GM18526 (cell line): ENCODE measurements around the gene SEL1L3.

Experiments
- POLR2A ChIP-seq: IDR thresholded peaks from 3 replicates; pipeline ENCODE4 v1.6.1; 2011; ENCODE audit not compliant: insufficient read length; ENCODE audit errors: extremely low read depth

Gene SEL1L3

DNA sequence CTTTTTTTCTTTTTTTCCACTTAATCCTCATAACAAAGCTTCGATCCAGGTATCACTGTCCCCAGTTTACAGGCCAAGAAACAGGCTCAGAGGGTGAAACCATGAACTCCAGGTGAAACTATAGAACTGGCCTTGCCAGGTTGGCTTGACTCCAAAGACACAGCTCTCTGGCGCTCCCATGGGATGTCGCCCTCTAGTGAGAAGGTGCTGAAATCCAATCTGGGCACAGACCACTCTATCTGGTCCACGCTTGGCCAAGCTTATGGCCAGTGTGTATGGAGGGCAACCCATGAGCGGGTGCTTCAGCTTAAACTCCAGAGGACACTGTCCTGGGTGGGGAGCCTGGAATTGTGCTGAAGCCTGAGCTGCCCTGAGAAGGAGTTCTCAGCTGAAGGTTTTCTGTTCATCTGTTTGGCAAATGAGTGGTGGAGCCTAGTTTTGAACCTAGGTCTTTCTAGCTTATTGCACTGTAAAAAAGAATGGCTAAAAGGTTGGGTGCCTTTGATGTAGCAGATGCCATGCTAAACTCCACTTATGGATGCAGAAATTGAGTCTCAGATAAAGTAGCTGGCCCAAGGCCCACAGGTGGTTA lies 70.5 kb downstream of the SEL1L3 start:
- no peak for TF ChIP-seq POLR2A

DNA sequence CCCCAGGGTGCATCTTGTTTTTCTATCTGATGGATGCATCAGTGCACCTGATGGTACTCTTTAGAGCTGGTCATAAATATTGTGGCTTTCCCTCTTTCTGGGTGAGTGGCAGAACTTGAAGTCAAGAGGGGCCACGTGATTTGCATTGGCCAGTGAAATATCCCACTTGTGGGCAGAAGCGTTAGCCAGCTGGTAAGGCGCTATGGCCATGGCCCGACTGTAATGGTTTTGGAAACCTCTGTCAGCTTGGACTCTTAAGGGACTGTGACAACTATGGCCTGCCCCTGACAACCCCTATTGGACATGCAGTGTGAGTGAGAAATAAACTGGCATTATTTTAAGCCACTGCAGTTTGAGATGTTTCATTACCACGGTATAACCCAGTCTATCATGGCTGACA lies 72.8 kb downstream of the SEL1L3 start:
- TF ChIP-seq POLR2A: no peak

DNA sequence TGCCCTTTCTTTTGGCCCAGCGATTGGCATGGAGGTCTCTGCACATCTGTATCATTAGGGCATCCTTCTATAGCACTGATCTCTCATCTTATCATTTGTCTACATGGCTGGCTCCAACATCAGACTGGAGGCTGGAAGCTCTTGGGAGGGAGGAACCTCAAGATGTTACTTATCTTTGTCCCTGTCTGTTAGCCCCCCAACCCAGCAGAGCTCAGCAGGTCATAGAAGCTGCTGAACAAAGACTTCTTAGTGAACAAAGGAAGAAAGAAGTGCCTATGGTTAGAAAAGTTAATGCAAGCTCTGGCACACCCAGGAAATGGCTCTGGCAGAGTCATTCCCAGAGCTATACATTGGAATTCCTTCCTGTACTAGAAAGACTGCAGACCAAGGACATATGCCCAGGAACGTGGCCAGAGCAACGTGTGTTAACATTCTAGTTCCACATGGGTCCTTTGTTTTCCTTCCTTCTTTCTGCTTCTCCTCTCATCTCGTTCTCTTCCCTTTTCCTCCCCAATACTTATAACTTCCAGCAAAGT lies 74.0 kb downstream of the SEL1L3 start:
- TF ChIP-seq POLR2A: no peak

DNA sequence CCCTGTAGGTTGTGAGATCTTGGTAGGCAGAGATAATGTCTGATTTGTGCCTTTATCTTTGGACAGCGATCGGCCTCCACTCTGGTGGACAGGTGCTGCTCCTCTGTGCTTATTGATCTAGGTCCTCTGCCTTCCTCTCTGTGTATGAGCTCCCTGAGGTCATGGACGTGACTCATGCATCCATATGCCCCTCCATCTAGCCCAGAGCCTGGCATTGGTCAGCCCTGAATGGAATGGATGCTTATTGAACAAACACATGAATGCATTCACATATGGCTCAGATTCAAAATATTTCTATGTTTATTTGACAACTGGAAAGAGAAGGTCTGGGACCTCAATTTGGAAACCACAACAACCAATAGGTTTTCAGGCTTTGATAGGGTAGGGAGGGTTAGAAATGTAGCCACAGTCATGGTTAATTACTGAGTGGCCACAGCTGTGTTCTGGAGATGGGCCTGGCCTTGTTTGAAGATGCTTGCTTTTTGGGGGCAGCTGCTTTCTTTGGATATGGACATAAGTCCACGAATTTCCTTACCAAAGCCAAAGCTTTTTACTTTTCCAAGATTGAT lies 76.2 kb downstream of the SEL1L3 start:
- TF ChIP-seq POLR2A: no peak

DNA sequence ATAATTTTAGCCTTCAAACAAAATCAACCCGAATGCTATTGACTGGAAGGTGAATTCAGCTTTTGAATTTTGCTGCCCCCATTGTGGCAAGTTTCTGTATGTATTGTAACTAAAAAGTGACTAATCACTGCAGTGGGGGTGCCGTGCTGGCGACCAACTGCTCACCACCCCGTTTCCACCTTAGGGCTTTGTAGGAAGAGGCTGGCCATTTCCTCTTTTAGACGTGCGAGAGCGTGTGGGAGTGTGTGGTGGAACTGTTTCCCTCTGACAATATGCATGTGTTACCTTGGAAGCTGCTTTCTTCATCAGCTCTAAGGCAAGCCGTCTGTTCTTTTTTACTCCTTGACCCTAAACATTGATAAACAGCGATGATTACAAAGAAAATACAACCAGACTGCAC lies 78.8 kb downstream of the SEL1L3 start:
- TF ChIP-seq POLR2A: no peak

DNA sequence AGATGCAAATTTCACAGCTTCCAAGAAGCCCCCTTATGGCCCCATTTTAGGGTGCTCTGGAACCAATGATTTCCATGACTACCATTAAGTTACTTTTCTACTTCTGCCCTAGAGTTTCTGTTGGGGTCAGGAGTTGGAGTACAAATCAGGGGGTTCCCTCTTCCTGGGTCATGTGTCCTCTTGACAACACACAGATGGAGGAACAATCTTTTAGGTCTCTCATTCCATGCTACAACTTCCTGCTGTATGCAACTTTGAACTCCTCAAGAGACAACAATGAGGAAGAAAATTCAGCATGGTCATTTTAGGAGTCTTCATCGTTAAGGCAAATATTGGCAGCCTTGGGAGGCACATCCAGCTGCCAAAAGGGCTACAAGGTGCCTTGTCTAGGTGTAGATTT lies 79.7 kb downstream of the SEL1L3 start:
- no peak for TF ChIP-seq POLR2A

DNA sequence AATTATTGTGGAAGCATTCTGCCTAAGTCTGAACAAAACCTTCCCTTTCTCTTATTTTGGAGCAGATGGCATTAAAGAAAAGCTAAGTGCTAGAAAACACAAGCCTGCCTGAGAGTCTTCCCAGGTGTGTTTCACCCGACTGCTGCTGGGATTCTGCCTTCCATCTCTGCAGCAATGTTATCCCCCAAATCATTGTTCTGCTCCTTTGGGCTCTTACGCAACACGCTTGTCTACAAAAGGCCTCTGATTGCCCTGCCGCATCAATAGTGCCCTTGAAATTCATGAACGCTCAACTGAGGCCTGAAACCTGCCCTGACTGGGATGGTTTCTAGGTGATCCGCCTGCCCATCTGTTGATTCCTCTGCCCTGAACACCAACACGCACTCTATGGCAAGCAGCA lies 80.3 kb downstream of the SEL1L3 start:
- TF ChIP-seq POLR2A: no peak

DNA sequence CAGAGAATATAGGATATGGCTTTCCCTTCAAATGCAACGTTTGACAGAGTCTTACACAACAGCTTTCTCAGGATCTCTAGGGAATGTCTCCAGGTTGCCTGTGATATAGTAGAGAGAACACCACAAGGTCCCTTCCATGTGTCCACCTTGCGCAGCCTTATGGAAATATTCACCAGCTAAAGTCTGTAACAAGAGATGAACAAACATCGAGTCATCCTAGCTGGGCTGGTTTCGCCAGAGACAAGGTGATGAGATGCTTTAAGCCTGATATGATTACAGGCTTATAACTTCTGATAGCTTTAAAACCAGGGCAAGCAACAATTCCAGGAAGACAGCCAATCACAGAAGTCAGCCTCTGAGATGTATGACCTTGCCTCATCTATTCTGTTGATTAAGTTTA lies 83.8 kb downstream of the SEL1L3 start:
- TF ChIP-seq POLR2A: no peak

DNA sequence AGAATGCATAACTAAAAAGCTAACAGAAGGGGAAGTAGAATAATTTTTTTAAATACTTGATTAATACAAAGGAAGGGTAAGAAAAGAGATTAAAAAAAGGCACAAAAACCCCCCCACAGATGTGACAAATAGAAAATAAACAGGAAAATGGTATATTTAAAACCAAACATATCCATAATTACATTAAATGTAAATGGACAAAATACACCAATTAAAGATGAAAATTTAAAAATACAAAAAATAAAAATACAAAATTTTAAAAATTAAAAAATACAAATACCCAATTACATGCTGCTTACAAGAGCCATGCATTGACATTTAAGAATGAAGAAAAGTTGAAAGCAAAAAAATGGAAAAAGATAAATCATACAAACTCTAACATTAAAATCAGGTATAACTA lies 86.0 kb downstream of the SEL1L3 start:
- TF ChIP-seq POLR2A: no peak

DNA sequence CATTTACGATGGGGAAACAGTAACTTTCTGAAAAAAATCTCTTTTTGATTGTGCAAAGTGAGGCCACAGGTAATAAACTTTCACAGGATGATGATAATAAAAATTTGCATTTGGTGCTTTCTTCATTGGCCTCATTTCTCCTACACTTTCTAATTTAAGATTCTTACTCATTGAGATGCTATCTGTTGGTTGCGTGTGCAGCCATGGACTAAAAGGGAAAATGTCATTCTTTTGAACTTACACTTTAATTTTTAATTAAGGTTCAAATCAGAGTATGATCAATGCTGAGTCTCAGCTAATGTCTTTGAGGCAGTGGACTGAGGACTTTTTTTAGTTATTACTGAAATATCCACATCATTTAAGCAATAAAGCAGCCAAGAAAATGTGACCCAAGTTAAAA lies 87.6 kb downstream of the SEL1L3 start:
- no peak for TF ChIP-seq POLR2A

DNA sequence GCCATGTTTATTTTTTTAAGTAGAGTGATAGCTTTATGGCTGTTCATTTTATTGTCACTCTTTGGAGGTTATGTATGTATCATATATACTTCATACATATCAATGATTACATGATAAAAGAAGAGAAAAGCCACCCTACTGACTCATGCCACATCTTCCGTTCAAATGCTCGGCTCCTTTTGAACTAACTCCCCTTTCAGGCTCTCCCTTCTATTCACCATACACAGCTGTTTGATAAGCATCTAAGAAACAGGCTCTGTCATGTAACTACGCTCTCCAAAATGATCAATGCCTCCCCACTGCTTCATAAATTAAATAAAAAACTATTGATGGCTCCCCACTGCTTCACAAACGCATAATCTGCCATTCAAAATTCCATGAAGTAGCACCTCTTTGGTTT lies 89.4 kb downstream of the SEL1L3 start:
- TF ChIP-seq POLR2A: no peak

DNA sequence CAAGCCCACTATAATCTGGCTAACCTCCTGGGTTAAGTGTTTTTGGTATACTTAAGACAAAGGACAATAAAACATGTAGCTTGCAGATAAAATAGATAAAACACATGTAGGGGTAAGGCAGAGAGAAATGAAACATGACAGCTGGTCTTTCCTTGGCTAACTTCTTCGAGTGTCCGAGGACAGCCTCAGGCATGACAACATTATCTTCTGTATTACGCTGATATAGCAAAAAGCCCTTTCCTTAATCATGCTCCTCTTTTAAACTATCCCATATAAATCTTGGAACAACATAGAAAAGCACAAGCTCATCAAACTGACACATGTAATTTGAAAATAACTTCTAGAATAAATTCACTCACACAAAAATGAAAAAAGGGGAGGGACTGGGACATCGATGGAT lies 91.1 kb downstream of the SEL1L3 start:
- TF ChIP-seq POLR2A: no peak

DNA sequence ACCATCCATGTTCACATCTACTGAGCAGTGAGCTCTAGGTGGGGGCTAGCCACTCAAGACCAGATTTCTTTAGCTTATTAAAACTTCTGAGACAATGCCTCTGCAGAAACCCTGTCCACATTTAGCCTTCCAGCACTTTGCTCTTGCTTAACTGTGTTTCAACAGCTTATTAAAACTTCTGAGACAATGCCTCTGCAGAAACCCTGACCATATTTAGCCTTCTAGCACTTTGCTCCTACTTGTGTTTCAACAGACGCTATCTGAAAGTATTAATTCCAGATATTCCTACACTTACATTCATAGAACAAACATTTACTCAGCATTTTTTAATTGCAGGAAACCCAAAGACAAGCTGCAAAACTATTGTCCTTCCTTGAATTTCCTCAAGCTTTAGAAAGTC lies 91.9 kb downstream of the SEL1L3 start:
- no peak for TF ChIP-seq POLR2A

DNA sequence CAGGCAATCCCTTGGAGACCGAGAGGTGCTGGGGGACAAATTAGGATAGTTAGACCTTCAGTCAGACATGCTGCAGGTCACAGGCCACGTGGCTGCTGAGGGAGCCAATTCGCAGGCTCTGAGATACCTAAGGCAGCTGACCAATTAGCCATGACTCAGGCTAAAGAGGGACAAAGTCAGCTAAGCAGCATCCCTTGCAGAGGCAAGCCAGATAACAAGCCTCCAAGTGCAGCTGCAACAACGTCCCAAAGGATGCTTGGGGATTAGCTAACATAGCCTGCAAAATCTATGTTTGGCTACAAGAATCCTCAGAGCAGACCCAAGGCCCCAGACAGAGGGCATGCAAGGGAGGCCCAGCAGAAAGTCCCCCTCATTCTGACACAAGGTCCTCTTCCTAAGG lies 93.5 kb downstream of the SEL1L3 start:
- TF ChIP-seq POLR2A: no peak

DNA sequence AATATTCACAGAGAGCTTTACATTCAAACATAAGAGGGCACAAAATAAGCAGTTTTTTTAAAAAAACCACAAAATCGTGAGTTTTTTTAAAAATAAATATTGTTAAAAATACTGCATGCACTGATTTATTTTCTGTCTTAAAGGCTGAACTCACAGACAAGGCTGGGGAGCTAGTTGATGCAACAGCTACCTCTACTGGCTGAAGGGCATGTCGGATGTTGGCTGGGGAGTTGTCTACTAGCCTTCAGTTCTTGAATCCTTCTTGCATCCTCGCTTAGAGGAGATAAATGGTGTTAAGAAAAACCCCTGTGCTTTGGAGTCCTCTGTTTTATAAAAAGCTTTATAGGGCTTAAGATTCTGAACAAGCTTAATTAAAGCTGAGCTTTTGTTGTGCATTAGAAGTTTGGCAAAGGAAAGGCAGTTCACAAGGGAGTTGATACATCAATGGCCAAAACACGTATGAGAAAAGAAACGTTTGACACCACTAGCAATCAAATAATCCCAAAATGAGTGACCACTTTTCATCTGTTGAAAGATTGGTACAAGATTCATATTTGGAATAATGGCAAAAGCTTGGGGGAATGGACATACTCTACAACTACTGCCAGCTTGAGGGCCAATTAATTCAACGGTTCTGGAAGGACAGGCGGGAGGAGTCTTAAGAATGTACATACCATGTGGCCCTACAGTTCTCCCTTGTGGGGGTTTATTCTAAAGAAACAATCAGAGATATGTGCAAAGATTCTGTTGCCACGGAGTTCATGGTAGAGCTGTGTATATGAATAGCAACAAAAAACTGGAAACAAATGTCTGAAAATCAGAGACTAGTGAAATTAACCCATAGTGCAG lies 94.7 kb downstream of the SEL1L3 start:
- no peak for TF ChIP-seq POLR2A

DNA sequence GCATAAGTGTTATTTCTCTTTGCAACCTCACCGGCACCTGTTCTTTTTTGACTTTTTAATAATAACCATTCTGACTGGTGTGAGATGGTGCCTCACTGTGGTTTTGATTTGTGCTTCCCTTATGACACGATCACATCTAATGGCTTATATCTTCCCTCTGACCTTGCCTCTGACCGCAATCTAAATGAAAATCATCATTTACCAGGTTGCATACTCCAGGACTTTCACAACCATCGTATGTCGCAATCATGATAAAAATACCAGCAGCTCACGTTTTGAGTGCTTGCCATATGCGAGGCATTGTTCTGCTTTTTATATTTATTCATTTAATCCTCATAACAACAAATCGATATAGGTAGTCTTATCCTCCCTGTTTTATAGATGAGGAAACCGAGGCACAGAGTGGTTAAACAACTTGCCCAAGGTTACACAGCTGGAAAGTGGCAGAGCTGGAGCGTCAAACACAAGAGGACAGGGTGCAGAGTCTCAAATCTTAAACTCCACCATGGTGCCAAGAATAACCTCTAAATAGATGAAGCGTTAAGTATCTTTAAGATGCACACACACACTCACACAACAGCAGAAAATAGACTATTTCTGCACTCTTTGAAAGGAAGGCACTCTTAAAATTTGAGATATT lies 102.2 kb downstream of the SEL1L3 start:
- no peak for TF ChIP-seq POLR2A
